WERI-Rb-1 (cell line): ENCODE measurements around the gene HRH3.

Experiments used
- DNase-seq: peaks from one replicate; pipeline ENCODE4 v3.0.0-alpha.2; 2020
- H3K27ac ChIP-seq: fragments of 250-450 bp; sonication (Bioruptor Pico); 2 replicates; pipeline ENCODE4 v1.5.1; 2020; ENCODE audit warnings: mild to moderate bottlenecking, moderate library complexity
- H3K27me3 ChIP-seq: fragments of 250-450 bp; sonication (Bioruptor Pico); 2 replicates; pipeline ENCODE4 v1.5.1; 2021; ENCODE audit warnings: mild to moderate bottlenecking, low read depth, moderate library complexity; ENCODE audit not compliant: insufficient read depth, severe bottlenecking
- H3K36me3 ChIP-seq: fragments of 250-450 bp; sonication (Bioruptor Pico); 2 replicates; pipeline ENCODE4 v1.5.1; 2020; ENCODE audit warnings: mild to moderate bottlenecking, moderate library complexity
- H3K4me3 ChIP-seq: 2 replicates; pipeline ENCODE4 v1.5.1; 2011; ENCODE audit warnings: low read depth, mild to moderate bottlenecking, control low read depth, low read length
- H3K9me3 ChIP-seq: fragments of 250-450 bp; sonication (Bioruptor Pico); 2 replicates; pipeline ENCODE4 v1.5.1; 2021; ENCODE audit warnings: mild to moderate bottlenecking, moderate library complexity; ENCODE audit not compliant: severe bottlenecking
- TF ChIP-seq, protein P1 (sequence below): IDR thresholded peaks from 2 replicates; pipeline ENCODE4 v1.5.1; 2011; ENCODE audit warnings: low read depth, mild to moderate bottlenecking, control low read depth, inconsistent platforms, low read length

The HRH3 gene

DNA sequence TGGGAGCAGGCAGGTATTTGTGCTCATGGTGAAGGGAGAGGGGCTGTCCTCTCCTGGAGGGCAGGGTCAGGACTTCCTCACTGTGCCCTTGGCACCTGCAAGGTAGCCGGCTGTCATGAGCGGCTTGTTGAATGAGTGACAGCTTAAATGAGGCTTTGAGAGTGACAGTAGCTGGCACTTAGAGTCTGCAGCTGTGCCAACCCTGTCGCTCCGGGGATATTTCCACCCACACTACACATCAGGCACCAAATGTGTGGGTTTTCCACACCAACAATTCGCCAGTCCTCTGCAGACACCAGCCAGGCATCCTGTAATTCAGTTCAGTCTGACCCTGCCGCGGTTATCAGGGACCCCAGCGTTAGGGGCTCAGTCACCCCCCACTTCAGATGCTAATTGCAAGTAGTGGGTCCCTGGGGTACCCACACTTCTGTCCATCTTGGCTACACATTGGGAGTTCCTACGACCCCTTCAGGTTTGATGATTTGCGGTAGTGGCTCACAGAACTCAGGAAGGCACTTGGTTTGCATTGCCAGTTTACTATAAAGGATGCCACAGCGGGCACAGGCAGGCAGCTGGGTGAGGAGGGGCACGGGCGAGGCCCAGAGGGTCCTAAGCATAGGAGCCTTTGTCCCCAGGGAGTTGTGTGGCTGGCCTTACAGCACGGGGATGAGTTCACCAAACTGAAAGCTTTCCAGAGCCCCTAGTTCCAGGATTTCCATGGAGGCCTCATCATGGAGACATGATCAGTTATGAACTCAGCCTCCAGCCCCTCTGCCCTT lies 28.1 kb downstream of the HRH3 start:
- no peaks in the 10 kb centered on the region for H3K27me3 ChIP-seq
- no peak overlapping the region for H3K4me3 ChIP-seq
- TF ChIP-seq, protein P1, sequence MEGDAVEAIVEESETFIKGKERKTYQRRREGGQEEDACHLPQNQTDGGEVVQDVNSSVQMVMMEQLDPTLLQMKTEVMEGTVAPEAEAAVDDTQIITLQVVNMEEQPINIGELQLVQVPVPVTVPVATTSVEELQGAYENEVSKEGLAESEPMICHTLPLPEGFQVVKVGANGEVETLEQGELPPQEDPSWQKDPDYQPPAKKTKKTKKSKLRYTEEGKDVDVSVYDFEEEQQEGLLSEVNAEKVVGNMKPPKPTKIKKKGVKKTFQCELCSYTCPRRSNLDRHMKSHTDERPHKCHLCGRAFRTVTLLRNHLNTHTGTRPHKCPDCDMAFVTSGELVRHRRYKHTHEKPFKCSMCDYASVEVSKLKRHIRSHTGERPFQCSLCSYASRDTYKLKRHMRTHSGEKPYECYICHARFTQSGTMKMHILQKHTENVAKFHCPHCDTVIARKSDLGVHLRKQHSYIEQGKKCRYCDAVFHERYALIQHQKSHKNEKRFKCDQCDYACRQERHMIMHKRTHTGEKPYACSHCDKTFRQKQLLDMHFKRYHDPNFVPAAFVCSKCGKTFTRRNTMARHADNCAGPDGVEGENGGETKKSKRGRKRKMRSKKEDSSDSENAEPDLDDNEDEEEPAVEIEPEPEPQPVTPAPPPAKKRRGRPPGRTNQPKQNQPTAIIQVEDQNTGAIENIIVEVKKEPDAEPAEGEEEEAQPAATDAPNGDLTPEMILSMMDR = no peak
- DNase-seq = no peak
- no peaks in the 10 kb centered on the region for H3K9me3 ChIP-seq
- H3K27ac ChIP-seq = no peak overlapping the region
- peaks cover 7% of the 10 kb centered on the region for H3K36me3 ChIP-seq

DNA sequence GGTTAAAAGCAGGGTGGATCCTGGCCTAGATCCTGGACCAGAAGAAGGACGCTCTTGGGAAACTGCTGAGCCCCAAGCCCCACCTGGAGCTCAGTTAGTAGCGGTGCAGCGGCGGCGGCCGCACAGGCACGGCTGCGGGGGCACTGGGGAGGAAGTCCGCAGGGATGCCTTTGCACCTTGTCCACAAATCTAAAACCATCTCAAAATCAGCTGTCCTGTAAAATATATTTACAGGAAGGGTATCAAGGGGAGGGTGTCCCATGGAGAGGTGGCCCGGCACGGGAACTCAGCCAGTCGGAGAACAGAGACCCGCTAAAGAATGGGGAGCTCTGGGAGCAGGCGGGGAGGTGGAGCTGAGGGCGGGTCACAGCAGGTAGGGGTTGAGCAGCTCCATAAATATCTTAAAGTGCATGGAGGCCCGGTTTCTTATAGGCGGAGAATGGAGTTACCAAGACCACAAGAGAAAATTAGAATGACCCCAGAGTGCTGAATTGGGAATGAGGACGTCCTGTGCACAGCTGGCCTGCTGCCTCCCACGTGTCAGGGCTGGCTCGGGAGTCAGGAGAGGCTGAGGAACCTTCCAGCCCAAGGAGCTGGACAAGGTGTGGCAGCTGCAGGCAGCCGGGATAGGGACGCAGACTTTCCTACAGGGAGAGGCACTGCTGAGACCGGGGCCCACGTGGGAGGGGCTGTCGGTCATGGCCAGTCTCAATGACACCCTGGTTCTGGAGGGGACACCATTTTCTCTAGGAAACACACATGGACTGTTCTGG lies 29.3 kb downstream of the HRH3 start:
- TF ChIP-seq, protein P1 = 0 out of 2 replicates have a peak, but pooled peaks have one; percentile 6
- Histone ChIP-seq H3K27ac (no peak overlapping the region), H3K27me3 (no peaks in the 10 kb centered on the region), H3K36me3 (peaks cover 7% of the 10 kb centered on the region), H3K4me3 (no peak overlapping the region), H3K9me3 (no peaks in the 10 kb centered on the region)
- DNase-seq = no peak

DNA sequence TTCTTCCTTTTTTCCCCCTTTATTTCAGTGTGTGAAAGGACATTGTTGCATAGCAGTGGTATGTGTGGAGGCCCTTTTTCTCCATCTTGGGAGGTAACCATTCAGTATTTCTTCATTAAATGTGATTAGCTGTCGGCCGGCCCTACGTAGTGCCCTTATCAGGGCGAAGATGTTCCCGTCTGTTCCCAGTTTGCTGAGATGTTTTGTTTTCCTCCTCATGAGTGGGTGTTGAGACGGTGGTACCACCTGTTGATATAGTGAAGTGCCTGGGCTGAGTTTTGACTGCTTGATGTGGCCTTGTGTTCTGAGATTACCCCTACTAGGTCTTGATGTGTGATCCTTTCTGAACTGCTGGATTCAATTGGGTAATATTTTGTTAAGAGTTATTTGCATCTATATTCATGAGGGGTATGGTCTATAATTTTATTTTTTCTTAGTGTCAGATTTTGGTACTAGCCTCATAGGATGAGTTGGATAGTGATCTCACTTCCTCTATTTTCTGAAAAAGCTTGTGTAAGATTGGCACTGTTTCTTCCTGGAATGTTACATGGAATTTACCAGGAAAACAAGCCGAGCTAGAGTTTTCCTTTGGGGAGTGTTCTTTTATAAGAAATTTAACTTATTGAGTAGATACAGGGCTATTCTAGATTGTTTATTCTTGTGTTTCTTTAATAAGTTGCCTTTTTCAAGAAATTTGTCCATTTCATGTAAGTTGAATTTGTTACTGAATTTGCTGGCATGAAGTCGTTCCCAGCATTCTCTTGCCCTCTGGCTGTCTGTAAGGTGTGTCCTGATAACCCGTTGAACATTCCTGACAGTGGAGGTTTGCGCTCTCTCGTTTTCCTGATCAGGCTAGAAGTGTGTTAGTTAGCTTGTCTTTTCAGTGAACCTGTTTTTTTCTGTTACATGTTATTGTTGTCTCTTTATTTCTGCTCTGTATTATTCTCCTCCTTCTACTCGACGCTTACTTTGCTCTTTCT lies 32.9 kb downstream of the HRH3 start:
- Histone ChIP-seq H3K9me3 (no peaks in the 10 kb centered on the region), H3K27me3 (no peaks in the 10 kb centered on the region), H3K27ac (no peak overlapping the region), H3K4me3 (no peak overlapping the region), H3K36me3 (peaks cover 12% of the 10 kb centered on the region)
- TF ChIP-seq, protein P1 = no peak
- DNase-seq = no peak

DNA sequence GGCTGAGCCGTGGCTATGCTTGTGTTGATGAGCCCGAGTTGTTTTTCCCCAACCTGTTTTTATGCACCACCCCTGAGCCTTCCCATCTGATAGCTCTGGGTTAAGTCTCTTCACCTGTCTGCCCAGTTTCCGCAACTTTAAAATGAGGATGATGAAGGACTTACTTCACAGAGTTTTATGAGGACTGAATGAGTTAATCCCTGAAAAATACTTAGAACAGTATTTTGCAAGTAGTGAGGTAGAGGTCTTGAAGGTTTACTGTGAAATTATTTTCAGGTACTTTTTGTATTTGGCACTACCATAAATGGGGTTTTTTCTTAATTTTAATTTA lies 34.0 kb downstream of the HRH3 start:
- TF ChIP-seq, protein P1 = no peak
- Histone ChIP-seq H3K27me3 (no peaks in the 10 kb centered on the region), H3K27ac (no peak overlapping the region), H3K36me3 (peaks cover 17% of the 10 kb centered on the region), H3K4me3 (no peak overlapping the region), H3K9me3 (no peaks in the 10 kb centered on the region)
- DNase-seq = no peak

DNA sequence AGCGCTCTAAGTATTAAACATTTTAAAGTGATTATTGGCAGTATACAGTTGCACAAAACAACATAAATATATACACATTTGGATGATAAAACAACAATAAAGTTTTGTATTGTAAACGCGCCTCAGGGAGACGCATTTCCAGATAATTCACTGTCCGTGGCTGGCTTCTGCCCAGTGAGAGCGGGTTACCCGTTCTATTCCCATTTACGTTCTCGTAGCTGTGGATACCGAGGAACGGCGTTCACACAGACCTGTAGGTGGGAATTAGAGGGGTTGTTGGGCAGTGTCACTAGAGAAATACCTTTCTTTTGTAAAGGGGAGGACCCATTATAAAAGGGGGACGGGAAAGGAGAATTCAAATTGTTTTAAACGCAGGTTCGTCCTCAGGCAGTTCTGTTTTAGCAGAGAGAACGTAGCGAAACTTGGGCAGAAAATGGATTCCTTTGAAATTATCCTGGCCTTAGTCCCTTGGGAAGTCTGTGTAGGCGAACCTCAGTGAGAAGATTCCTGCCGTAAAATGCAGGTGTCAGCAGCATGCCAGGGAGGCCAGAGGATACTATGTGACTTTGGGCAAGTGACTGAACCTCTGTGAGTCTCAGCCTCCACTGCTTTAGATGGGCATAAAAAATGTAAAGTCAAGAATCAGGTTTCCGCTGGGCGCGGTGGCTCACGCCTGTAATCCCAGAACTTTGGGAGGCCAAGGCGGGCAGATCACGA lies 36.5 kb downstream of the HRH3 start:
- H3K27ac ChIP-seq = peak overlapping the region; percentile 91
- TF ChIP-seq, protein P1 = no peak
- H3K36me3 ChIP-seq = peaks cover 28% of the 10 kb centered on the region
- H3K4me3 ChIP-seq = peak overlapping the region; percentile 86
- H3K27me3 ChIP-seq = no peaks in the 10 kb centered on the region
- no peaks in the 10 kb centered on the region for H3K9me3 ChIP-seq
- DNase-seq = no peak
